Activated CD4-positive, alpha-beta T cell treated with anti-CD3 and anti-CD28 coated beads, Interleukin-10, Interleukin-2, amounts not matched to agents 100 ng/mL and 50 ng/mL, durations not matched to agents 16 hours and 8 hours (primary cell): Measurements from ENCODE around the gene PARD3B.

Experiments used
- DNase-seq: peaks from one replicate; pipeline ENCODE4 v3.0.0-alpha.2; 2020

Gene PARD3B

DNA sequence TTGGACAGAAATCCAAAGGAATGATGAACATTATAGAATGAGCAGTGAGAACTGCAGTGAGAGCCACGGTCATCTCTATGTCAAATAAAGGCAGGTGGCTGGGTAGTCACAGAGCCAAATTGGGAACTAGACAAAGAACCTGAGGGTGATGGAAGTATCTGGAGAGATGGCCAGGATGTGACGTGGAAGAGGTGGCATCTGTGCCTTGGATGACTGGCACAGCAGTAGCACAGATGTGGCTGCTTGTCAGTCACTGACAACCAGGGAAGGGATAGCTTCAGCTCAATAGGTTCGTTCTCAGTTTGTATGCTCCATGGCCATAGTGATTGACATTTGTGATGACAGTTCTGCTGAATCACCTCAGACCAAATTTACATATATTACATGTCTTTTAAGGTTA is 172.3 kb downstream of the PARD3B start:
- DNase-seq, result no peak

DNA sequence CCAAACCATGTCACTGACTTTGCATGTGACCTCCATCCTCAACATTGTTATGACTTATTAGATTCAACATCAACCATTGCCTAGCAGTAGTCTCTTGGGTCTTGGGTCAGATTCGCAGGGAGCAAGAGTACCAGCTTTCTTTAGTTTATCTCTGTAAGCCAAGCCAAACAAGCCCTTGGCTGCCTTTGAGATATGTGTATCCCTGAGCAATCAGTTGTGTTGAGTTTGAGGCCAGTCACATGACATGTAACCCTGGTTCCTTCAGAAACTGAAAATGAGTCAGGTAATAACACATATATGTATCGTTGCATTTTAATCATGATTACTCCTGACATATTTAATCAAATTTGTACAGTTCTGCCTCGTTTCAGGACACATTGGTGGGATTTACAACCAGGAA is 173.3 kb downstream of the PARD3B start:
- no peak for DNase-seq

DNA sequence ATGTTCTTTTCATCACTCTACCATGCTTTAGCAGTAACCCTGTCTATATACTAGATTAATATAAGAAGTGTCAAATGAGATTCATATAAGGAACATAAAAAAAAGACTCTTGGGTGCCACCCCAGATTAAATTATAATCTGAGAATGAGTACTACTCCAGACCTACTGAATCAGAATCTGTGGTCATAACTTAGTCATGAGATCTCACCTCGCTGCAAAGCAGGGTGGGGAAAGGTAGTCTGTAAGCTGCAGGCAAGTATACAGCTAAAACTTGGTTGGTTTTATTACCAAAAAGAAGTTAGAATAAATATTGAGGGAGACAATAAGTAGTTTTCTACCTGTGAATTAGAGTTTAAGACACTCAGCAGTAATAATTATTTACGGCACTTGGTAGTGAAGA is 175.6 kb downstream of the PARD3B start:
- DNase-seq, result no peak

DNA sequence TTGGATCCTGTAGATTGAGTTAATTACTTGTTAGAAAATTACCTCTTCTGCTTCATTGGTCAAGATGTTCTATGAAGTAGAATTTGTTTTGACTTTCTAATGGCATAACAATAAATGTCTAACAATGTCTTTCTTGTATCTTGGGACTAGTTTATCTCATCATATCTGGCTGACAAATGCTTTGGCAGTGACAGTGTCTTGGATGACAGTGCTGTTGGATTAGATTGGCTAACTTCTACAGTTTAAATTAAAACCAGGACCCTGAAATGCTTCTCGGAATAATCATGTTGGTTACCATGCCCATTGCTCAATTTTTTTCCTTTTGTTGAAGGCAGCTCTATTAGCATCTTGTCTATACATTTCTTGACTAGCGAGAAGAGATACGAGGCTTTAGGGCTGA is 176.9 kb downstream of the PARD3B start:
- no peak for DNase-seq

DNA sequence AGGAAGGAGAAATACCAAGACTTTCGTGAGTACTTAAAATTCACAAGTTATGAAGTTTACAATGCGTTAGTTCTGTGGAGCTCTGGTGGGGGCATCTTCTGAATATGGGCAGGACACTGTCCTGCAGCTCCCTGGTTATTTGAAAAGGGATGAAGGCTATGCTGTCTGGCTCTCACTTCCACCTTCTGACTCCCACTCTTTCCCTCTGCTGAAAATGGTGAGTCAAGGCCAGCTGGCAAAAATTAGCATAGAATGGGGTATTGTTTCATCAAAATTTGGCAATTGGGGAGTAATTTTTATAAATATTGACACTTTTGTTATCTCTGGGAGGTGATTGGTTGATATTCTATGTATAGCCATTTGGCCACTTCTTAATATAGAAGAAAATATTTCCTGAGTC is 177.4 kb downstream of the PARD3B start:
- DNase-seq, result no peak

DNA sequence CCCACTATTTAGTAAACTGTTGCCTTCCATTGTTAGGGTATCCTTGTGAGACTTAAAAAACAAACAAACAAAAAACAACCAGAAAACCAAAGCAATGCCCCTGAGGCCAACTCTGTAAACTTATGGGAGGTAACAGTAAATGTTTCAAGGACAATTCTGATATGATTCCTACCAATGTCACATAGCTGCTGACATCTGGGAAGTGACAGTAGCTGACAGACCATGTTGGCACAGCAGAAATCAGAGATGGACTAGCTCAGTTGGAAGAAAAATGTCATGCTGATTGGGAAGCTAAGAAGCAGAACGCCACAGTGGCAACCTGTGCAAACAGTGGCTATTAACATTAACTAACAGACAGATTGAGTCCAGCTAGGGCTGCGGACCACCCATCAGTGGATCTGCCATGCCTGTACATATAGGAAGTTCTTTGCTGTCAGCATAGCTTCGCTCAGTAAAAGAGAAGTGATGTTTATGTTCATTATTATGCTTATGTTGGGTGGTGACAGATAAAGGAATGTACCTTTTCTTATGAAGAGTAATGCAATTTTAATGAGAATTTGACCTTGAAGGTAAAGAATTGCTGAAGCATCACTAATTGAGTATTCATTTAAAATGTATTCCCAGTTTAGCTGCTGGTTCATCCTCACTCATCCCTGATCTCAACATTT is 180.6 kb downstream of the PARD3B start:
- no peak for DNase-seq

DNA sequence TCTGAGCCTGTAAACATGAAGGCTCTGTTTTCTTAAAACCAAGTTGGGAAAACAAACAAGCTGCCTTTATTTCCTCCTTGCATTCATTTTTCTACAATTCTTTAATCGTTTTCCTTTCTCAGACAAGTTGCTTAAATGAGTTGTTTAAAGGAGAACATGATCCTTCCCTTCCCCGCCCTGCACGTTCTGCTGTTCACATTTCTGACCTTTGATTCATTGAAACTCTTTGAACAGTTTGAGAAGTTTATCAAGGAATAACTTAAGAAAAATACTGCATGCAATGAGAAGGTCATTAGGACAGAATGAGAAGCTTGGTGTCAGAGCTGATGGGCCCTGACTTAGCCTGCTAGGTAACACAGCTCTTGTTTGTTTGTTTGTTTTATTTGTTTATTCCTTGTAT is 181.6 kb downstream of the PARD3B start:
- DNase-seq, result no peak

DNA sequence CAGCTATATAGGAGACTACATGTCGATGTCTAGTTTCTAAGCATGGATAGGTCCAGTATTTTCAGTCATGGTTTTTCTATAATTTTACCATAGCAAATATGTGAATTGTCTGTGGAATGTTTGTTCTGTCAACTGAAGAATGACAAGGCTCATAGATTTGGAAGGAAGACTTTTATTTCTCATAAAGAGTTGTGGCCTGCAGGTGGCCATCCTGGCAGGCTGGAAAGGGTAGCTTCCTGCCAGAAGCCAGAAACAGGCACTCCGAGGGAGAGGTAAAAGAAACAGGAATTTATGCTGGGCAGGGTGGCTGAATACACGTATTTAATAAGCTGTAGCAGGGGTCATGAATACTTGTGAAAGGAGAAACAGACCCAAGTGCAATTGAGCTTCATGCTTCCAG is 182.1 kb downstream of the PARD3B start:
- DNase-seq, result no peak

DNA sequence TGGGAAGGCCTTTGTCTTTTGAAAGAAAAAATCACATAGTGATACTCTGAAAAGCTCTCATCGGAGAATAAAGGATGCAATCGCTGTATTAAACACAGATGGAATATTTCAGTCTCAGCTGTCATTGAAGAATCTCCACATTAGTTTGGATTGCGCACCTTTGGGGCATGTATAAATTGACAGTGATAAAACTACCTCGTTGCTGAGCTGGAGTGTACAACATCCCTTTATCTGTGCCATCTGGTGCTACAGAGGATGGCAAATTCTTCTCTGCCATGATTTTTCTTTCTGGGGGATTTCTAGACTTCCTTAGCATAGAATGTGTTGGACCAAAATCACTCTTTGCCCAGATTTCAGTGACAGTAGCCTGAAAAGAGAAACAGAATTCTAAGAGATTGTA is 185.3 kb downstream of the PARD3B start:
- no peak for DNase-seq

DNA sequence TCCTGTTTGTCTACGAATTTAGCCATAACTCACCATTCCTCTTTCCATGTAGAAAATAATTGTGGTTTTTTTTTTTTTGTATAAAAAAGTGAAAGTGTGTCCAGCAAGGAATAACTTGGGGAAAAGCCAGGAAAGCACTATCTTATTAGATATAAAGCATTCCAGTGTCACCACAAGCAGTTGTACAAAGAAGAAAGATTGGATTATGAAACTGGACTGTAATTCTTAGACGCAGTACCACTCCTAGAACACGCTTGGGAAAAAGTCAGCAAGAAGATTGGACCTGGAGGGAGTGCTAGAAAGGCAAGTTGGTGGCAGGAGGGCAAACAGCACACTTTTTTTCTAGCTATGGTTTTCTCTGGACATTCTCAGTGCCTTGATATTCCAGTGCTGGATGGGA is 186.7 kb downstream of the PARD3B start:
- DNase-seq, result no peak

DNA sequence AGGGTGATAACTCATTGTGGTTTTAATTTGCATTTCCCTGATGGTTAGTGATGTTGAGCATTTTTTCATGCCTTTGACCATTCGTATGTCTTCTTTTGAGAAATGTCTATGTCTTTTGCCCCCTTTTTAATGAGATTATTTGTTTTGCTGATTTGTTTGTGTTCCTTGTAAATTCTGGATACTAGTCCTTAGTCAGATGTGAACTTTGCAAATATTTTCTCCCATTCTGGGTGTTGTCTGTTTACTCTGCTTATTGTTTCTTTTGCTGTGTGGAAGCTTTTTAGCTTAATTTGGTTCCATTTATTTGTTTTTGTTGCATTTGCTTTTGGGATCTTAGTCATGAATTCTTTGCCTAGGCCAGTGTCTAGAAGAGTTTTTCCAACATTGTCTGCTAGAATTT is 192.0 kb downstream of the PARD3B start:
- no peak for DNase-seq

DNA sequence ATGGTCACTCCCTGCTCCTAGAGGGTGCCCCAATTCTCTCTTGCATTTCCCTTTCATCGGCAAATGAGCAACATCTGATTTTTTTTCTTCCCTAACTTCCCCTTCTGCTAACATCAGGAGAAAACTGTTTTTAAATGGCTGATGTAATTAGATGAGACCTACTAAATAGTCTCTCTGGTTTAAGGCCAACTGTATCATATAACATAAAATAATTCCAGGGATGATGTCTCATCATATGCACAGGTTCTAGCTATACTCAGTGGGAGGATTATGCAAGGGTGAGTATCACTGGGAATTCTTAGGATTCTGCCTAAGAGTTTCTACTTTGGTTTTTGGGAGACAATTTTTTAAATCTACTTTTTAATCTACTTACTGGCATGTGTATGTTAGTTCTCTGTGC is 193.4 kb downstream of the PARD3B start:
- DNase-seq, result no peak

DNA sequence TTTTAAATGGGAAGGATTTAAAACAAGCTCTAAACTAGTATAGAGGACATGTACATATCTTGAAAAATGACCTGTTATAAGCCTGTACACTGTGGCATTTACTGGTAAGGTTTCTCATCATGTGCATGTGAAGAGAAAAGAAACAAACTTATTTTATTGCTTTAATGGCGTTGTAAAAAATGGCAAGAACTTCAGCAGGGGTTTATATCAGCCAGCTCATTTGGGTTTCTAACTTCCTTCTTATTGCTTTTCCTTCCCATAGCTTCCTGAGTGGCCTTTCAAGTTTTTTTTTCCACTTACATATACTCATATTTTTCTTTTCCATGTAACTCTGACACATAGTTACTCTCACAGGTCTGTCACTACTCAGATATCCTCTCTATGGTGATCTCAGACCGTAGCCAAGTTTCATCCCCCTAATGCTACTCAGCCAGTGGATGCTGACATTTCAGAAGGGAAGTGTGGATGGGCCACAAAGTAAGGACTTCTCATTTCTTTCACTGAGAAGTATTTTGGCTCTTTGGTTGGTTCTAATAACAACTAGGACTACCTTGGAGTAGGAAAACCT is 198.2 kb downstream of the PARD3B start:
- no peak for DNase-seq

DNA sequence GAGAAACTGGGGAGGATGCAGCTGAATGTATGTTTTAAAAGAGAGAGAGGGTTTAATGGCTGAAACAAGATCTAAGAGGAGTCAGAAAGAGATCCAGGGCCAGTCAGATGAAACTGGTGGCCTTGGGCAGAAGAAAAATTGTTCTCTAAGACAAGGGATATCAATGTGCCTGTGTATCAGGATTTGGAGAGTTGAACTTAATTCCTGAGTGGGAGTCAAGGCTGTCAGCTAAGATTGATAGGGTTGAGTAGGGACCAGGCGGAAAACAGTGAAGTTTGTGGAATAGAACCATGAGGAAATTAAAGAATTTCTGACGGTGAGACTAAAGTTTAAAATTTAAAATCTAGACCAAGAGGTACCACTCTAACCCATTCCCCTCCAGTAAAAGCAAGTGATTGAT is 199.2 kb downstream of the PARD3B start:
- DNase-seq, result no peak

DNA sequence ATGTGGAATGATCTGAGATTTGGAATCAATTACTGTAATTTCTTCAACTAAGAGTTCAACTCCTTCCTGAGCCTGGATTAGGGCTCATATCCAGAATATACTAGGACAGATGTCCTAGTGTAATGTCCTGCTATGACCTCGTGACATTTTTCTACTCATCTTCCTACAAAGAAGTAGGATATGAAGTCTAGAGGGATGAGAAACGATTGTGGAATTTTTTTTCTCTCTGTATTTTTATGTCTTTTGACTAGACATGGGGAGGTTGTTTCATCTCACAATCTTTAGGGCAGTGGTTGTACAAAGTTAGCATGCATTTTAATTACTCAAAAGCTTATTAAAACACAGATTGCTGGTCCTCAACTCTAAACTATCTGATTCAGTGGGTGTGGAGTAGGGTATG is 203.0 kb downstream of the PARD3B start:
- DNase-seq, result no peak

DNA sequence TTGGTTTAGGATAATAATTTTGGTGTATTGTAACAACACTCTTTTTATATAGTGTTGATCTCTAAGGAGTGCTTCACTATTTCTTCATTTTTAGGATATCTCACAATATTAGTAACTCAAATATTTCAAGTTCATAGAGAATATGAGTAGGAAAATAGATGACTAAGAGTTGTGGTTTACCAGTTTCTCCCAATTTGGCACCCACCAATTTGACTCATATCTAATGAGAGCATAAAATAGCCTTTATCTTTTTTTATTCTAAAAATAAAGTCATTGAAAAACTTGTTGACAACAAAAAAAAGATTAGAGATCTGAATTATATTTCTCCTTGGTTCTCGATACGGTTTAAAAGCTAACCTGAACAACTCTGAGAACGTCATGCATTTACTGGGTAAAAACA is 204.0 kb downstream of the PARD3B start:
- no peak for DNase-seq

DNA sequence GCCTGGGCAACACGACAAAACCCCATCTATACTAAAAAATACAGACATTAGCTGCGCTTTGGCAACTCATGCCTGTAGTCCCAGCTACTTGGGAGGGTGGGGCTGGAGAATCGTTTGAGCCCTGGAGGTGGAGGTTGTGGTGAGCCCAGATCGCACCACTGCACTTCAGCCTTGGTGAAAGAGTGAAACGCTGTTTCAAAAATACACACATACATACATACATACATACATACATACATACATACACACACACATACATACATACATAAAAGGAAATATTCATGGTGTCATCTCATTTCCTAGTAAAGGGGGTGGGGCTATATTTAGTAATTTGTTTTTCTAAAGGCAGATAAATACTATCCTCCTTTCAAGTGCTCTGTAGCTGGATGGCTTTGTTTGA is 205.1 kb downstream of the PARD3B start:
- DNase-seq, result no peak

DNA sequence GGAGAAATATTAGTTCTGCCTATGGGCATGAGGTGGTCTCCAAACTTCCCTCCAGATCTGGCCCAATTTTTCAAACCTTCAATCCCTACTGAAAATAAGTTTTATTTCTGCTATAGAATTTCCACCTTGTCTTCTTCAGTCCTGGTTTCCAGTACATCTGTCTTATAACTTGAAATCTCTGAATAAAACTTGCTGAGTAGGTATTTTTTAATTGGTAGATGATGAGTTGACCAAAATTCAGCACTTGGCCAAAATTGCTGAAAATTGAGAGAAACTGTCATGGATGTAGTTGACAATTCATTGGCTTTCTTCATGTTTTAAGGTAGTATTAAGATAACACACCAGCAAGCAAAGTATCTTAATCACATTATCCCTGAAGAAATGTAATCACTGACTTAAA is 206.2 kb downstream of the PARD3B start:
- no peak for DNase-seq

DNA sequence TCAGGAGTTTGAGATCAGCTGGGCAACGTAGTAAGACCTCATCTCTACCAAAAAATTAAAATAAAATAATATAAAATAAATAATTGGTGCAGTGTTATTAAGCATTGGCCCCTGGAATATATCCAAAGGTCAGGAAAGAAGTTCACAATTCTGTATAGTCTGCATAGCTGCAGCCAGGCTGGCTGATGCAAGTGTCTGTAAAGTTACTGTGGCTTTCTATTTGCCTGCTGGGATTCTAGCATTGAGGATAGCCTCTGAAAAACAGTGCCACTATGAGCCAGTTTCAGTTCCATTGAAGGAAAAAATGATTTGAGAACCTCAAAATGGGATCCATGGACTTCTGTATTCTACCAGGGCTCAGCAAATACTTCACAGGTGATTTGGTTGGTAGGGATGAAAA is 208.6 kb downstream of the PARD3B start:
- no peak for DNase-seq

DNA sequence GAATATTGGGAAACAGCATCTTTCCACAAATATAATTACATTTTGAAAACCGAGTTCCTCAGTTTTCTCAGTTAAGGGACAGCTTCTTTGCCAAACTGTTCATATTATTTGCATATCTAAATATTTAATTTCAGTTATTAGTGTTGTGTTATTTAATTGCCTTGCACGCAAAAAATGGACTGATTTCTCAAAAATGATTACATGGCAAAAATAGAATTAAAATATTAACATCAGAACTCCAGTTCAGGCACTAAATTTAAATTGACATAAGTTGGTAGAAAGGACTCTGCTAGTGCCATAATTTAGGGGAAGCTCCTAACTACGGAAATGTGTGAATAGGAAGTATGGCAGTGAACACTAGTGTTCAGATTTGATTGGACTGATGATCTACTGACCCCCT is 209.6 kb downstream of the PARD3B start:
- no peak for DNase-seq

DNA sequence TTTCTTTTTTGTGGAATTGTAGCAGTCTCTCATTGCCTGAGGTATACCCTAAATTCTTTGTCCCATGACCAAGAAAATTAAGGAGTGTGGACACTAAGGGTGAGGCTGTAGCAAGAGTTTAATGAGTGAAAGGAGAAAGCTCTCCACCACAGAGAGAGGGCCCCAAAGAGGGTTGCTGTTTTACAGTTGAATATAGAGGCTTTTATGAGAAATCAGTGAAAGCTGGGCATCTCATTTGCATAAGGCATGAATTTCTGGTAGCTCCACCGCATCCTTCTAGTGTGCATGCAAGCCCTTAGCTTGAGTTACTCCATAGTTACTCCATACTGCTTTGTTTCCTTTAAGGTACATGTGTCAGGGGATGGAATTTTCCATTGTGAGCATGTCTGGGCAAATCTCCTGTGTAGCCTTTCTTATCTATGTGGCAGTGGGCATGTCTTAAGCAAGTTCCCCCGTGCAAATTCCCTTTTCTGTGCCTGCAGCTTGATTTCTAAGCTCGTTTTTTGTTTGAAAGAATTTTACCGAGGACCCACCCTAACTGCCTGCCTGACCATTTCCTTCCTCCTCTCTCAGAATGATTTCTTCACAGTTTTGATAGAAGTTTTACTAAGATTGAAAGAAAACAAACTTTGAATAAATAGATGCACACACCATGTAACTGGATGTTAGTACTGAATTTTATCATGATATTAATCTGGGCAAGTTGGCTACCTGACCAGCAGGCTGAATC is 218.9 kb downstream of the PARD3B start:
- DNase-seq, result no peak

DNA sequence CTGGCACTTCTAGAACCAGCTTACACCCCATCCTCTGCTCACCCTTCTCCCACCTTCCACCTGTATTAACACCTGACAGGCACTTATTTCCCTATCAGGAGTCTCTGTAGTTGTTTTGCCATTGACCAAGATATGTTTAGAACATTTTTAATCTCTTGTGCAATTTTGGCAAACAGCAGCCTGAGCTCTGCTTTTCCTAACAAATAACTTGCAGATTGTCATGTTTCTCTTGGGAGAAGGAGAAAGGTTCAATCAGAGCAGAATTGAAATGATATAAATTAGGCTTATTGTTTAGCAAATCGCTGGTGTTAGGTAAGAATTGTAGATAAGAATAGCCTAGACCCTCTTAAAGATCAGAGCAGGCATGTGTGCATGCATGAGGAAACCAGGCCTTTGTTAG is 225.5 kb downstream of the PARD3B start:
- no peak for DNase-seq

DNA sequence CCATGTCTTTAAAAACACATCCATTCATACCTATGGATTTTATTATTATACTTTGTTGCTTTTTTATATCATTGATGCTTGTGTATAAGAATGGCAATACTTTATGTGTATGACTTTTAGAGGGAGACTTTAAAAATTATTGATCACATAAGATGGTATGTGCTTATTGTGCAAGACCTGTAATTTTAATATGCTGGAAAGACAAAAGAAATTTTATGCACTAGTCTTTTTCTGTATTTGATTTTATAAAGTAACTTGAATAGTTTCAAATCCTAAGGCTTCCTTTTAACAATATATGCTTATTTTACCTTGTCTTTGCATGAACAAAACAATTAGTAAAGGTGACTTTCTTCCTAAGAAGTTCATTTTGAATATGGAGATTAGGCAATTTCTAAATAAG is 226.4 kb downstream of the PARD3B start:
- no peak for DNase-seq

DNA sequence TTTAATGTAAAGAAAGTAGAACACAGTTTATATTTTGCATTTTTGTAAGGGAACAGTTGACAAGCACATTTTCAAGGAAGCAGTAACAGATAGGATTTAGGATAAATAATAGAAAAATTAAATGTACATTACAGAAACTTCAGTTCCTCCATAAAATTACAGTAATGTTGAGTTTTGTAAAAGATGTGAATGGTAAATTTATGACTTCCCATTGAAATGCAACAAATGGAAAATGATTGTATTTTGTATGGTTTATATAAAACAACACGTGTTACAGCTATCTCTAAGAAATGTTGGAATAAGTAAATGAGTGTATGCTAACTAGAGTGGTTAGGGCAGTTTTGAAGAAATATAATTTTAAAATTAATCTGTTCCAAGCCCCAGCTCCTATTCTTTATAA is 227.3 kb downstream of the PARD3B start:
- no peak for DNase-seq

DNA sequence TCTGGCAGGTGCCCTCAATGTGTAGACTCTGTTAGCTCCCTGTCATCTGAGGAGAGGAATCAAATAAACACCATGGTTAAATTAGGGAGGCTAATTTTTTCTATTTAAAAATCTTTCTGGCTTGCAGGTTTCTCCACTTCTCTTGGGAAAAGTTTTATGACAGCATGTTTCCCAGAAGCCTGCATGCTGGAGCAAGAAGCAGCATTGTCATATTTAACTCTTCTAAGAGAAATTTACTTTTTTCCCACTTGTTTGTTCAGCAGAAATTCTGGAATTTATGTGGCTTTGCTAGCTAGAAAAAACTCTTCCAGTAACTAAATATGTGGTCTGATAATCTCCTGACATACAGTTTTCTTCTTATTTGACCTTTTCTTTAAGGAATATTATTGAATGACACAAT is 230.5 kb downstream of the PARD3B start:
- DNase-seq, result no peak
